AG04449 (cell line): ENCODE measurements around the gene NAV2.

ENCODE experiments used
- CTCF ChIA-PET: fragments of 350-600 bp; formaldehyde crosslinking; extraction: SDS; loops from one replicate; lab custom pipeline; 2021; ENCODE audit warnings: antibody characterized with exemption; lab: Yijun Ruan, JAX
- POLR2A ChIA-PET: fragments of 400-600, 350-600 bp; formaldehyde crosslinking; extraction: SDS; loops from one replicate; lab custom pipeline; 2020; ENCODE audit warnings: antibody characterized with exemption, inconsistent platforms; lab: Yijun Ruan, JAX
- DNase-seq: peaks from one replicate; pipeline ENCODE4 v3.0.0-alpha.2; 2010; ENCODE audit warnings: low read depth, low spot score
- H3K4me3 ChIP-seq: 2 replicates; pipeline ENCODE4 v1.5.1; 2011; ENCODE audit warnings: low read depth, mild to moderate bottlenecking, control low read depth, low read length
- TF ChIP-seq, protein P1 (sequence below): IDR thresholded peaks from one replicate; pipeline ENCODE4 v1.5.1; 2011; ENCODE audit warnings: mild to moderate bottlenecking, moderate library complexity, low read length, control low read depth, inconsistent platforms; ENCODE audit not compliant: insufficient read depth; ENCODE audit errors: missing control alignments

Gene NAV2

DNA sequence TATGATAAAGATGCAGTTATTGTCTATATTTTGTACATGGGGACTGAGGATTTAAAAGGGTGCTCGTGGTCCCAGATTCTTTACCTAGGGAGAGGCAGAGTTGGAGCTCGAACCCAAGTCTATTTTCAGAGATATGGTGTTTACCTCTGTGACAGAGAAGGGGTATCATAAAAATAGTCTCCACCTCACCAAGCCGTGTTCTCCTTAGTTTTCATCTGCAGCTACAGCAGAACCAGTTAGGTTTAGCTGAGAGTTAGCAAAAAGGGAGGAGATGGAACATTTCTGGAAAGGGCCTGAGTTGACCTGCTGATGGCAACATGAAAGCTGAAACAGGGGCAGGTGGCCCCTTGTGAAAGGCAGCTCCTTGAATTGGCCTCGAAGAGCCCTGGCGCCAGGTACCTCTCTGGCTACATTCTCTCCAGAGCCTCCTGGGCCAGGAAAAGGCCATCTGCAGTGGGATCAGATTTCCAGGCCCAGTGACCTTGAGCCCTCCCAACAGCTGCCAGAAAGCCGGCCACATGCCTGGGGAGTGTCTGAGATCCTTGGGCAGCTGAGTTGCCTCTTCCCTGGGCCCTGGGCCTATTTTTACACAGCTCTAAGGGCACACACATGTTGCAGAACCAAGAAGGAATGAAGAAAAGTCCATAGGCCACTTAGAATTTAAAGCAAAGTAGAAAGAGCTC lies 136.6 kb downstream of the NAV2 start:
- H3K4me3 ChIP-seq, result no peak overlapping the region
- ChIA-PET POLR2A (no interaction called here), CTCF (interaction anchor here (0.8 to 1.2 kb wide), 2 partner anchors 284 to 296 kb away, joined by 3 read pairs; no protein-coding TSS in a partner anchor)
- TF ChIP-seq, protein P1, sequence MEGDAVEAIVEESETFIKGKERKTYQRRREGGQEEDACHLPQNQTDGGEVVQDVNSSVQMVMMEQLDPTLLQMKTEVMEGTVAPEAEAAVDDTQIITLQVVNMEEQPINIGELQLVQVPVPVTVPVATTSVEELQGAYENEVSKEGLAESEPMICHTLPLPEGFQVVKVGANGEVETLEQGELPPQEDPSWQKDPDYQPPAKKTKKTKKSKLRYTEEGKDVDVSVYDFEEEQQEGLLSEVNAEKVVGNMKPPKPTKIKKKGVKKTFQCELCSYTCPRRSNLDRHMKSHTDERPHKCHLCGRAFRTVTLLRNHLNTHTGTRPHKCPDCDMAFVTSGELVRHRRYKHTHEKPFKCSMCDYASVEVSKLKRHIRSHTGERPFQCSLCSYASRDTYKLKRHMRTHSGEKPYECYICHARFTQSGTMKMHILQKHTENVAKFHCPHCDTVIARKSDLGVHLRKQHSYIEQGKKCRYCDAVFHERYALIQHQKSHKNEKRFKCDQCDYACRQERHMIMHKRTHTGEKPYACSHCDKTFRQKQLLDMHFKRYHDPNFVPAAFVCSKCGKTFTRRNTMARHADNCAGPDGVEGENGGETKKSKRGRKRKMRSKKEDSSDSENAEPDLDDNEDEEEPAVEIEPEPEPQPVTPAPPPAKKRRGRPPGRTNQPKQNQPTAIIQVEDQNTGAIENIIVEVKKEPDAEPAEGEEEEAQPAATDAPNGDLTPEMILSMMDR, result no peak
- no peak for DNase-seq

DNA sequence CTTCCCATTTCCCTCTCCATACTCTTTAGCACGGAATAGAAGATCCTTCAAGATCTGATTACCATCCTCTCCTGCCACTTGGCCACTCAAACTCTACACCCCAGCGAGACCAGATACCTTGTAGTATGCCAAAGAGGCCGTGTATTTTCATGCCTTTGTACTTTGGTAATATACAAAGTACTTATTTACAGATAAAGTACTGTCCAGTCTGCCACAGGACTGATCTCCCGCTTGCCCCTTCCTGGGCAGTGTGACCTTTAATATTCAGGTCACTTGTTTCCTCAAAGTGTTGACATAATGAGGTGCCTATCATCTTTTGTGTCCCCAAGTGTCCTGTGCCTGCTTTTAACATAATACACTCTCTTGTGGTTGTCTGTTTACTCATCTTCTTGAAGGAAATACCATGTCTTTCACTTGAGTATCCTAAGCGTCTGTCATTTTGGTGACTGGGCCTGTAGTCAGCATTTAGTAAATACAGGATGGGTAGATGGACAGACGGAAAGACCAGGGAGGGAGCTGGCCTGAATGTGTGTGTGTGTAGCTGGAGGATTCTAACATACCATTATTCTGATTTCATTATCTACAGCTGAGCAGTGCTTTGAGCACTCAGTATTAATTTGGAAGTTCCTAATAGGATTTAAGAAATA lies 137.4 kb downstream of the NAV2 start:
- H3K4me3 ChIP-seq, result no peak overlapping the region
- no peak for DNase-seq
- ChIA-PET POLR2A (no interaction called here), CTCF (no interaction called here)
- TF ChIP-seq, protein P1, result no peak

DNA sequence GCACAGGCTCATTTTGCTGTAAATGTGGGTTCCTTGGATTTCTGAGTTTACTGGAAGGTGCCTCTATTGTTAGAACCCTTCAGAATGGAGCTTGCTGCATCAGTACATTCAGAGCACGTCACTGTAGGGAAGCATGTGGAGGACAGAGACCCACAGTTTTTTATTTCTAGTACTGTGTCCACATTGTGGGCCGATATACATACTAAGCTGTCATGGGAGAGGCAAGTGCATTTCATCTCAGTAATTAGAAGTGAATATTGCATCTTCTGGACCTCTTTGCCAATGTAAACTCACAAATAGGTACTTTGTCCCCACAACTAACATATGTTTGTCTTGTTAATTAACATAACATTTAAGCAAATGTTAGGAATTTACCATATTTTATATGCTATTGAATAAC lies 139.7 kb downstream of the NAV2 start:
- DNase-seq, result no peak
- TF ChIP-seq, protein P1, result no peak
- no peak overlapping the region for H3K4me3 ChIP-seq
- ChIA-PET POLR2A (no interaction called here), CTCF (interaction anchor here (0.6 to 0.7 kb wide), 2 partner anchors 9 to 117 kb away, joined by 3 read pairs; no protein-coding TSS in a partner anchor)

GRCh38 chr11:19853016-19853415 lies 140.4 kb downstream of the NAV2 start:
- CTCF ChIA-PET, result interaction anchor here (1.6 kb wide), 1 partner anchor 9 kb away, joined by 4 read pairs; no protein-coding TSS in a partner anchor
- H3K4me3 ChIP-seq, result no peak overlapping the region
- TF ChIP-seq, protein P1, result no peak
- DNase-seq, result no peak
- POLR2A ChIA-PET, result no interaction called here

- no peak overlapping the region for H3K4me3 ChIP-seq
- TF ChIP-seq, protein P1, result no peak
- no peak for DNase-seq
- ChIA-PET POLR2A (no interaction called here), CTCF (interaction anchor here (1.6 to 1.8 kb wide), 2 partner anchors 10 to 12 kb away, joined by 4 to 7 read pairs; no protein-coding TSS in a partner anchor)
Observed at GRCh38 chr11:19853920-19854319, 141.3 kb downstream of the NAV2 start.

GRCh38 chr11:19861171-19861570 lies 148.5 kb downstream of the NAV2 start:
- no peak overlapping the region for H3K4me3 ChIP-seq
- DNase-seq, result no peak
- ChIA-PET CTCF (interaction anchor here (1.1 kb wide), 1 partner anchor 45 kb away, joined by 3 read pairs; no protein-coding TSS in a partner anchor), POLR2A (no interaction called here)
- TF ChIP-seq, protein P1, result no peak
